Limb (tissue), 2 donors: ENCODE results near the gene ATCAY.
A peak's percentile ranks its signal among the peaks of the same experiment; 100 is the strongest.
"Not testable (repeated sequence)": the region's sequence is repeated elsewhere in the genome, so short reads cannot be mapped to it uniquely, and the experiment has no call there.

Experiments used
- DNase-seq, 2 donors: peaks; one replicate each; pipeline ENCODE4 v3.0.0-alpha.2; 2016; ENCODE audit errors: extremely low spot score in 2 of 2

The ATCAY gene

GRCh38 chr19:3945838-3946237, 65.4 kb downstream of the ATCAY start:
- DNase-seq: no peak

GRCh38 chr19:3947316-3947933, 66.9 kb downstream of the ATCAY start:
- not testable (repeated sequence) for DNase-seq

GRCh38 chr19:3949294-3949693, 68.8 kb downstream of the ATCAY start:
- no peak for DNase-seq

GRCh38 chr19:3949997-3950859, 69.7 kb downstream of the ATCAY start:
- DNase-seq: no peak

- peak in 1 of 2 donors; percentile 35 for DNase-seq
Observed at GRCh38 chr19:3950871-3951861, 70.7 kb downstream of the ATCAY start.

- DNase-seq: not testable (repeated sequence)
Observed at GRCh38 chr19:3952755-3953276, 72.3 kb downstream of the ATCAY start.

GRCh38 chr19:3954107-3954506, 73.6 kb downstream of the ATCAY start:
- DNase-seq: no peak

GRCh38 chr19:3955276-3955675, 74.8 kb downstream of the ATCAY start:
- DNase-seq: not testable (repeated sequence)

- no peak for DNase-seq
Observed at GRCh38 chr19:3955688-3956087, 75.2 kb downstream of the ATCAY start.

GRCh38 chr19:3958836-3959765, 78.6 kb downstream of the ATCAY start:
- no peak for DNase-seq

- DNase-seq: no peak
Observed at GRCh38 chr19:3959766-3960131, 79.3 kb downstream of the ATCAY start.

GRCh38 chr19:3961007-3961406, 80.5 kb downstream of the ATCAY start:
- no peak for DNase-seq

- no peak for DNase-seq
Observed at GRCh38 chr19:3963458-3964255, 83.2 kb downstream of the ATCAY start.

- DNase-seq: no peak
Observed at GRCh38 chr19:3964256-3965194, 84.0 kb downstream of the ATCAY start.

GRCh38 chr19:3966051-3967017, 85.8 kb downstream of the ATCAY start:
- DNase-seq: no peak

- not testable (repeated sequence) for DNase-seq
Observed at GRCh38 chr19:3967983-3968382, 87.5 kb downstream of the ATCAY start.
